LNCaP clone FGC (cell line): ENCODE results near the gene GPR108.
"Not testable (repeated sequence)": the region's sequence is repeated elsewhere in the genome, so short reads cannot be mapped to it uniquely, and the experiment has no call there.

ENCODE experiments used
- DNase-seq: peaks from one replicate; pipeline ENCODE4 v3.0.0-alpha.2; 2011; ENCODE audit warnings: low read depth
- H3K4me3 ChIP-seq: 2 replicates; pipeline ENCODE4 v1.5.1; 2011; ENCODE audit warnings: mild to moderate bottlenecking, low read depth, low read length, control low read depth
- TF ChIP-seq, protein P1 (sequence below): IDR thresholded peaks from 2 replicates; pipeline ENCODE4 v1.5.1; 2012; ENCODE audit warnings: mild to moderate bottlenecking; ENCODE audit not compliant: control insufficient read depth, insufficient read depth; ENCODE audit errors: extremely low read depth

GPR108 gene

GRCh38 chr19:6737284-6737872 lies at the start of gene GPR108:
GPR108 (minus strand) TSS chr19:6737580; CDS start chr19:6737576, 4 bp downstream.
- DNase-seq = no peak
- TF ChIP-seq, protein P1, sequence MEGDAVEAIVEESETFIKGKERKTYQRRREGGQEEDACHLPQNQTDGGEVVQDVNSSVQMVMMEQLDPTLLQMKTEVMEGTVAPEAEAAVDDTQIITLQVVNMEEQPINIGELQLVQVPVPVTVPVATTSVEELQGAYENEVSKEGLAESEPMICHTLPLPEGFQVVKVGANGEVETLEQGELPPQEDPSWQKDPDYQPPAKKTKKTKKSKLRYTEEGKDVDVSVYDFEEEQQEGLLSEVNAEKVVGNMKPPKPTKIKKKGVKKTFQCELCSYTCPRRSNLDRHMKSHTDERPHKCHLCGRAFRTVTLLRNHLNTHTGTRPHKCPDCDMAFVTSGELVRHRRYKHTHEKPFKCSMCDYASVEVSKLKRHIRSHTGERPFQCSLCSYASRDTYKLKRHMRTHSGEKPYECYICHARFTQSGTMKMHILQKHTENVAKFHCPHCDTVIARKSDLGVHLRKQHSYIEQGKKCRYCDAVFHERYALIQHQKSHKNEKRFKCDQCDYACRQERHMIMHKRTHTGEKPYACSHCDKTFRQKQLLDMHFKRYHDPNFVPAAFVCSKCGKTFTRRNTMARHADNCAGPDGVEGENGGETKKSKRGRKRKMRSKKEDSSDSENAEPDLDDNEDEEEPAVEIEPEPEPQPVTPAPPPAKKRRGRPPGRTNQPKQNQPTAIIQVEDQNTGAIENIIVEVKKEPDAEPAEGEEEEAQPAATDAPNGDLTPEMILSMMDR = no peak
- H3K4me3 ChIP-seq = peak within 1 kb of the TSS; percentile 97

DNA sequence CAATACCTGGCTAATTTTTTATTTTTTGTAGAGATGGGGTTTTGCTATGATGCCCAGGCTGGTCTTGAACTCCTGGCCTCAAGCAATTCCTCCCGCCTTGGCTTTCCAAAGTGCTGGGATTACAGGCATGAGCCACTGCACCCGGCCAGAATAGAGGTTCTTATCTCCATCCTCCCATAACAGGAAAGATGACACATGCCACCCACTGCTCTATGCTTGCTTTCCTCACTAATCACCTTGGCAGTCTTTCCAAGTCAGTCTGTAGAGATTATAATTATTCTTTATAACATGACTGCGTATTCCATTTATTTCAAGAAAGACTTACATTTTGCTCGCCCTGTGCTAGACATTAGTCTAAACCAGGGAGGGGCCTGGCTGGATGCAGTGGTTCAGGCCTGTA lies 41.8 kb upstream of the GPR108 start:
- DNase-seq = no peak
- no peak overlapping the region for H3K4me3 ChIP-seq
- TF ChIP-seq, protein P1 = no peak

GRCh38 chr19:6778386-6778785 lies 41.0 kb upstream of the GPR108 start:
- no peak for DNase-seq
- TF ChIP-seq, protein P1 = no peak
- H3K4me3 ChIP-seq = no peak overlapping the region

DNA sequence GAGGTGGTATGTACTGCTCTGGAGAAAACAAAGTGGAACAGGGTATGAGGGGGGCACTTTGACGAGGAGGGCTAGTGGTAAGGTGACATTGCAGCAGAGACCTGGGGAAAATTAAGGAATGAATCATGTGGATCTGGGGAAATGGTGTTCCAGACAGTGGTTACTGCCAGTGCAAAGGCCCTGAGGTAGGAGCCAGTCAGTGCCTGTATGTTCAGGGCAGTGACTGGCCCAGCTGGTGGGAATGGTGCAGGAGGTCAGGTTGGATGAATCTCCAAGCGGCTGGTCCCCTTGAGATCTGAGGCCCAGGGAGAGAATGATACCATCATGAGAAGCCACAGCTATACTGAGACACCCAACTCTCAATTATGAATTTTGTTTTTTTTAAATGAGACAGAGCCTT lies 40.1 kb upstream of the GPR108 start:
- H3K4me3 ChIP-seq = no peak overlapping the region
- TF ChIP-seq, protein P1 = no peak
- DNase-seq = no peak

DNA sequence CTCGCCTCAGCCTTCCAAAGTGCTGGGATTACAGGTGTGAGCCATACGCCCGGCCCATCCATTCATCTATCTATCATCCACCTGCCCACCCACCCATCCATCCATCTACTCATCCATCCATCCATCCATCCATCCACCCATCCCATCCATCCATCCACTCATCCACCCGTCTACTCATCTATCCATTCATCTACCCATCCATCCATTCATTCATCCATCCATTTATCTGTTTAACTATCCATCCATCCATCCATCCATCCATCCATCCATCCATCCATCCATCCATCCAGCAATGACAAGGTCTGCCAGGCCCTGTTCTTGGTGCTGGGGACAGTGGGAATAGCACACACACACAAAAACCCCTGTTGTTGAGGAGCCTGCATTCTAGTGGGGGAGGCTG lies 39.6 kb upstream of the GPR108 start:
- TF ChIP-seq, protein P1 = no peak
- H3K4me3 ChIP-seq = no peak overlapping the region
- DNase-seq = no peak

GRCh38 chr19:6776045-6776444 lies 38.7 kb upstream of the GPR108 start:
- H3K4me3 ChIP-seq, DNase-seq: not testable (repeated sequence)

- TF ChIP-seq, protein P1 = no peak
- no peak overlapping the region for H3K4me3 ChIP-seq
- DNase-seq = no peak
Measured at GRCh38 chr19:6774821-6775707, 37.7 kb upstream of the GPR108 start.
